Raji (cell line): ENCODE measurements around the gene LARGE1.

Source experiments
- POLR2A ChIP-seq: IDR thresholded peaks from 2 replicates; pipeline ENCODE4 v1.6.1; 2011; ENCODE audit warnings: low read depth, low read length, control low read depth; ENCODE audit not compliant: insufficient read depth

Gene LARGE1

GRCh38 chr22:33332538-33332937 is 587.7 kb downstream of the LARGE1 start:
- TF ChIP-seq POLR2A = no peak

GRCh38 chr22:33331017-33331416 is 589.3 kb downstream of the LARGE1 start:
- no peak for TF ChIP-seq POLR2A

- no peak for TF ChIP-seq POLR2A
Measured at GRCh38 chr22:33330534-33330933, 589.7 kb downstream of the LARGE1 start.

- TF ChIP-seq POLR2A = no peak
Measured at GRCh38 chr22:33329398-33329797, 590.9 kb downstream of the LARGE1 start.

- no peak for TF ChIP-seq POLR2A
Measured at GRCh38 chr22:33328789-33329296, 591.4 kb downstream of the LARGE1 start.

- no peak for TF ChIP-seq POLR2A
Measured at GRCh38 chr22:33327348-33327860, 592.9 kb downstream of the LARGE1 start.

GRCh38 chr22:33326540-33327295 is 593.6 kb downstream of the LARGE1 start:
- no peak for TF ChIP-seq POLR2A

GRCh38 chr22:33325232-33326004 is 594.9 kb downstream of the LARGE1 start:
- no peak for TF ChIP-seq POLR2A

- no peak for TF ChIP-seq POLR2A
Measured at GRCh38 chr22:33324228-33324627, 596.0 kb downstream of the LARGE1 start.

- no peak for TF ChIP-seq POLR2A
Measured at GRCh38 chr22:33321466-33321865, 598.8 kb downstream of the LARGE1 start.

- TF ChIP-seq POLR2A = no peak
Measured at GRCh38 chr22:33315954-33316353, 604.3 kb downstream of the LARGE1 start.

- TF ChIP-seq POLR2A = no peak
Measured at GRCh38 chr22:33315117-33315516, 605.2 kb downstream of the LARGE1 start.

GRCh38 chr22:33314316-33314715 is 606.0 kb downstream of the LARGE1 start:
- TF ChIP-seq POLR2A = no peak

- no peak for TF ChIP-seq POLR2A
Measured at GRCh38 chr22:33303099-33303498, 617.2 kb downstream of the LARGE1 start.

GRCh38 chr22:33302549-33302948 is 617.7 kb downstream of the LARGE1 start:
- no peak for TF ChIP-seq POLR2A

GRCh38 chr22:33302049-33302545 is 618.2 kb downstream of the LARGE1 start:
- TF ChIP-seq POLR2A = no peak
